Naive thymus-derived CD4-positive, alpha-beta T cell (primary cell): ENCODE data around the gene OVCA2. TPM values are rescaled to one million over a fixed set of nuclear protein-coding genes. Genes with fewer than 3 reads are reported as not detected.

ENCODE experiments used
- ATAC-seq: fragments of 150-1000 bp; cut with Tn5 transposase; 2 replicates; pipeline ENCODE4 v1.10.0; 2021; ENCODE audit warnings: mild to moderate bottlenecking, moderate library complexity
- CTCF ChIA-PET: fragments of 350-600 bp; sonication (Branson Sonifier 250); formaldehyde crosslinking; loops from one replicate; lab custom pipeline; 2021; ENCODE audit warnings: antibody characterized with exemption; lab: Charles Lee
- POLR2A ChIA-PET: fragments of 350-600 bp; sonication (Branson Sonifier 250); formaldehyde crosslinking; loops from one replicate; lab custom pipeline; 2021; ENCODE audit warnings: antibody characterized with exemption, inconsistent platforms; lab: Charles Lee
- DNase-seq, 9 donors: peaks; one replicate each; pipeline versions ENCODE4 v3.0.0 to v3.0.0-alpha.2; 2020 to 2022; ENCODE audit warnings: mixed read lengths in 1 of 9
- H3K27ac ChIP-seq: one replicate; pipeline ENCODE4 v1.7.0; 2013; ENCODE audit warnings: mild to moderate bottlenecking, low read depth, low read length, moderate library complexity
- H3K27me3 ChIP-seq, 2 donors: one replicate each; pipeline ENCODE4 v1.7.0; 2013; ENCODE audit warnings: low read length in 2 of 2, mild to moderate bottlenecking in 2 of 2, moderate library complexity in 2 of 2; ENCODE audit not compliant: control insufficient read depth in 2 of 2, insufficient read depth in 2 of 2
- H3K36me3 ChIP-seq, 3 experiments: 1 replicate in 2 of 3; 2 replicates in 1 of 3; pipeline ENCODE4 v1.7.0; 2013; ENCODE audit warnings: low read length in 3 of 3, mild to moderate bottlenecking in 3 of 3, moderate library complexity in 1 of 3; ENCODE audit not compliant: insufficient read depth in 3 of 3, control insufficient read depth in 2 of 3
- H3K4me1 ChIP-seq, 2 donors: one replicate each; pipeline ENCODE4 v1.7.0; 2013; ENCODE audit warnings: low read length in 2 of 2, mild to moderate bottlenecking in 2 of 2, moderate library complexity in 1 of 2; ENCODE audit not compliant: control insufficient read depth in 2 of 2, insufficient read depth in 2 of 2
- H3K4me3 ChIP-seq: 2 replicates; pipeline ENCODE4 v1.7.0; 2013; ENCODE audit warnings: mild to moderate bottlenecking, low read length
- H3K9me3 ChIP-seq, 3 experiments: 1 replicate in 2 of 3; 2 replicates in 1 of 3; pipeline ENCODE4 v1.7.0; 2013; ENCODE audit warnings: low read length in 3 of 3; ENCODE audit not compliant: control insufficient read depth in 2 of 3
- H3K27ac Mint-ChIP-seq, 9 donors: one replicate each; pipeline ENCODE4 v1.8.0; 2020 to 2022; ENCODE audit warnings: mixed read lengths in 9 of 9, mild to moderate bottlenecking in 8 of 9, moderate library complexity in 5 of 9, inconsistent platforms in 2 of 9
- H3K27me3 Mint-ChIP-seq, 5 donors: one replicate each; pipeline ENCODE4 v1.8.0; 2021 to 2022; ENCODE audit warnings: mixed read lengths in 5 of 5, mild to moderate bottlenecking in 1 of 5
- H3K36me3 Mint-ChIP-seq, 5 donors: one replicate each; pipeline ENCODE4 v1.8.0; 2020 to 2022; ENCODE audit warnings: mixed read lengths in 5 of 5, mild to moderate bottlenecking in 3 of 5, inconsistent platforms in 1 of 5
- H3K4me1 Mint-ChIP-seq, 7 donors: one replicate each; pipeline ENCODE4 v1.8.0; 2020 to 2022; ENCODE audit warnings: mixed read lengths in 7 of 7, mild to moderate bottlenecking in 3 of 7, inconsistent platforms in 1 of 7
- H3K4me3 Mint-ChIP-seq, 10 donors: one replicate each; pipeline ENCODE4 v1.8.0; 2020 to 2022; ENCODE audit warnings: mild to moderate bottlenecking in 10 of 10, mixed read lengths in 10 of 10, moderate library complexity in 6 of 10, inconsistent platforms in 2 of 10
- H3K9me3 Mint-ChIP-seq, 11 donors: one replicate each; pipeline ENCODE4 v1.8.0; 2020 to 2022; ENCODE audit warnings: mixed read lengths in 11 of 11, mild to moderate bottlenecking in 4 of 11, inconsistent platforms in 1 of 11, moderate library complexity in 1 of 11
- intact Hi-C, 2 donors: fragments of 100-400 bp; cut with micrococcal nuclease; formaldehyde crosslinking; loops; one replicate each; pipeline ENCODE4 v1.15.1; 2023
- polyA plus RNA-seq, 2 donors: library from polyadenylated mRNA; unstranded; fragments of 300-500 nt; fragmentation: Illumina TruSeq; gene quantifications; one replicate each; pipeline ENCODE4 v1.2.3, GENCODE V29; 2021
- total RNA-seq, 6 experiments: library from RNA in 5 of 6; stranded (reverse) in 5 of 6; gene quantifications; 1 replicate in 5 of 6; 2 replicates in 1 of 6; pipeline ENCODE4 v1.2.3 and lab custom pipeline; 2021 to 2026

The OVCA2 gene
- total and polyA plus RNA-seq, 7 experiments from 2014 or later: 24.5 to 65.5 (median 34.0) TPM

DNA sequence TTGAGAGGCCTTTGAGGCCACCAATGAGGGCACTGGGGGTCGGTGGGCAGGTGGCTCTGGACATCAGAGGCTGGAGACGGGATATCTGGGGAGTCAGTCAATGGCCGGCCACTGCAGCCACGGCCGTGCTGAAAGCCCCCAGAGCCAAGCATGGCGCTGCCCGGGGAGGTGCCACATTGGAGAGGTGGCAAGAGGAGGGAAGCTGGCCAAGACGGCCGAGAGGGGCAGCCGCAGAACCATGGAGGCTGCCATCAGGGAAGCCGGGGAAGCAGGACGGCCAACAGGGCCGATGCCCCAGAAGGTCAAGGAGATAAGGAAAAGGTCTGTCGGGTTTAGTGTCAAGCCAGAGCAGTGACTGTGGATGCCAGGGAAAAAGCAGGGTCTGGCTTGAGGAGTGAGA is 26.5 kb upstream of the OVCA2 start:
- ChIA-PET POLR2A (no interaction called here), CTCF (no interaction called here)
- Histone ChIP-seq H3K4me3 (no peak overlapping the region), H3K9me3 (no peaks in the 10 kb centered on the region), H3K27ac (no peak overlapping the region), H3K27me3 (no peaks in the 10 kb centered on the region), H3K4me1 (no peaks in the 10 kb centered on the region), H3K36me3 (no peaks in the 10 kb centered on the region)
- Mint-ChIP-seq H3K9me3 (no peaks in the 10 kb centered on the region), H3K27me3 (peaks cover 7 to 40% (median 17%) of the 10 kb centered on the region in 5 donors), H3K4me1 (peaks cover 0 to 4% (median 0%) of the 10 kb centered on the region in 7 donors), H3K4me3 (no peak overlapping the region), H3K27ac (no peak overlapping the region), H3K36me3 (peaks cover 0 to 3% (median 0%) of the 10 kb centered on the region in 5 donors)
- DNase-seq (no peak), ATAC-seq (no peak)
- intact Hi-C loops: no loop called here

DNA sequence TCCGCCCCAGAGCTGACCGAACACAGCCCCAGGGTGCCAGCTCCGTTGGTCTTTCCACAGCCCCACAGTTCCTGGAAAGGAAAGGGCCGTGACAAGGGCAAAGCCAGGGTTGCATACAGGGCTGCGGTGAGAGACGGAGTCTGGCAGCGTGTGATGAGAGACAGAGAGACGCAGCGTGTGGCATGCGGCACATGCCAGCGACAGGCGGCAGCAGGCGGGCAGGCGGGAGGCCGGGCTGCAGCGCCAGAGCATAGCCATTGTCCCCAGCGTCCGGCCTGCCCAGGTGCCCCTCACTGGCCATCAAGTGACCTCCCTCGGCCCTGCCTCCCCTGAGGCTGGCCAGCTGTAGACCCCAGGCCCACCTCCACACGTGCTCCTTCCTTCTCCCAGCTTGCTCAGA is 25.3 kb upstream of the OVCA2 start:
- Histone ChIP-seq H3K27ac (no peak overlapping the region), H3K9me3 (no peaks in the 10 kb centered on the region), H3K4me3 (no peak overlapping the region), H3K4me1 (no peaks in the 10 kb centered on the region), H3K36me3 (no peaks in the 10 kb centered on the region), H3K27me3 (no peaks in the 10 kb centered on the region)
- intact Hi-C loops: no loop called here
- CTCF ChIA-PET: no interaction called here
- no peak overlapping the region for H3K4me3 Mint-ChIP-seq
- H3K27me3 Mint-ChIP-seq: peaks cover 7 to 49% (median 18%) of the 10 kb centered on the region in 5 donors
- no peak overlapping the region for H3K27ac Mint-ChIP-seq
- ATAC-seq (no peak), DNase-seq (no peak)
- H3K4me1 Mint-ChIP-seq: peaks cover 0 to 10% (median 0%) of the 10 kb centered on the region in 7 donors
- H3K9me3 Mint-ChIP-seq: no peaks in the 10 kb centered on the region
- peaks cover 0 to 3% (median 0%) of the 10 kb centered on the region in 5 donors for H3K36me3 Mint-ChIP-seq
- POLR2A ChIA-PET: no interaction called here

DNA sequence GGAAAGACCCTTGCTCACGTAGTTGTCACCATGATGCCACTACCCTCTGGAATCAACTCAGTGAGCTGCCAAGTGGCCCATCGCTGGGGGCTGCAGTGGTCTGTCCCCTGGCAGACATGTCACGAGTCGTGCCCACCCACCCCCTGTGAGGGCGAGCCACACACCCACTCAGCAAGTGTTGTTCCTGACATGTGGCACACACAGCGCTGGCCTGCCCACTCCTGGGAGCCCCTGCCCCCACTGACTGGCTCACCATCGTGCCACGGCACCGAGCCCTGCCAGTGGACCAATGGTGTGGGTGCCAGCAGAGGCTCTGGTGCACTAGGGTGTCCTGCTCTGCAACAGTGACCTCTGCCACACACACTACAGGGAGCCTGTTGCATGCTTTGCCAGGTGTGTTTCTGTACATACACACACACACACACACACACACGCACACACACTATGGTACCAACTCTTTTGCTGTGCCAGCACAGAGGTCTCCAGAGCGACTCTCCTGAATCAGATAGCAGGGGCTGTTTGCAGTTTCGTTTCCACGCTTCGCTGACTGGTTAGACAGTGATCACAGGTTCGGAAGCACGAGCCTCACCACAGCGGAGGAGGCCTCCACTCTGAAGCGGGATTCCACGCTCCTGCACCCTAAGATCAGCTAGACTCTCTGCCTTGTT is 24.4 kb upstream of the OVCA2 start:
- Histone ChIP-seq H3K4me1 (peaks cover 0 to 2% of the 10 kb centered on the region in 2 donors), H3K36me3 (no peaks in the 10 kb centered on the region), H3K9me3 (no peaks in the 10 kb centered on the region), H3K4me3 (no peak overlapping the region), H3K27me3 (no peaks in the 10 kb centered on the region), H3K27ac (no peak overlapping the region)
- Mint-ChIP-seq H3K27me3 (peaks cover 7 to 48% (median 17%) of the 10 kb centered on the region in 5 donors), H3K4me1 (peaks cover 0 to 6% (median 1%) of the 10 kb centered on the region in 7 donors), H3K4me3 (no peak overlapping the region), H3K36me3 (peaks cover 0 to under 1% (median 0%) of the 10 kb centered on the region in 5 donors), H3K9me3 (no peaks in the 10 kb centered on the region), H3K27ac (no peak overlapping the region)
- intact Hi-C loops: no loop called here
- ChIA-PET POLR2A (no interaction called here), CTCF (no interaction called here)
- no peak for DNase-seq
- ATAC-seq: no peak

DNA sequence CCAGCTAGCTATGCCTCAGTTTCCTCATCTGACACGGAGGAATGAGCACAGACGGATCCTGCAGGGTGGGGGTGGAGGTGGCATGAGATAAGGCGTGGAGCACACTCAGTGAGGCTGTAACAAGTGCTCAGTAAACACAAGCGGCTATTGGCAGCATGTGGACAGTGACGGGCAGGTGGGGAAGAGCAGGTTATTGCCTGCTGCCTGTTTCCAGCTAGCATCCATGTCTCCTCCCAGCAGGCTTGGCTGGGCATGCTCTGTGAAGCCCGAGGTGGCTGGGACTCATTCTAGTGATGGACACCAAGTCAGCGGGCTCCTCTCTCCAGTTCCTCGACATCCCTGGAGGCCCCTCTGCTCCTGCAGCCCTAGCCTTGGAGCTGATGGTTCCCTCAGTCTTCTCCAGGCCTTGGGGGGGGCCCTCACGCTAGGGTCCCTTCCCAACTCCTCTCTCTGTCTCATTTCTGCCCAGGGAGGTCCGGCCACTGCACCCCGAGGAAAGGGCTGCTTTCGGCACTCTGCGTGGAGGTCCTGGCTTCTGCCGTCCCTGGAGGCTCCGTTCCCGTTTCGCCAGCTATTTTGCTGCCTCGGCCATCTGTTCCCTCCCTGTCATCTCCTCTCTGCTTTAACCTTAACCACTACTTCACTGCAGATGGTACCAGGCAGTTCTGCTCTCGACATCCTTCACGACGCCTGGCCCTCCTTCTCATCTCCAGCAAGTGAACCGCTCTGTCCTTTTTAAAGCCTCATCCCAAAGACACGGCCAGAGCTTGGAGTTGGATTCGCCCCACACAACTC is 22.9 kb upstream of the OVCA2 start:
- Mint-ChIP-seq H3K4me1 (peaks cover 0 to 14% (median 12%) of the 10 kb centered on the region in 7 donors), H3K9me3 (no peaks in the 10 kb centered on the region), H3K36me3 (no peaks in the 10 kb centered on the region), H3K27ac (no peak overlapping the region), H3K27me3 (peaks cover 7 to 54% (median 10%) of the 10 kb centered on the region in 5 donors), H3K4me3 (no peak overlapping the region)
- ChIA-PET POLR2A (no interaction called here), CTCF (interaction anchor here (1.2 kb wide), 1 partner anchor 21 kb away, joined by 3 read pairs; no protein-coding TSS in a partner anchor)
- DNase-seq (no peak), ATAC-seq (no peak)
- Histone ChIP-seq H3K9me3 (no peaks in the 10 kb centered on the region), H3K4me3 (no peak overlapping the region), H3K36me3 (no peaks in the 10 kb centered on the region), H3K27me3 (peaks cover 0 to 3% of the 10 kb centered on the region in 2 donors), H3K4me1 (peaks cover 0 to 12% of the 10 kb centered on the region in 2 donors), H3K27ac (no peak overlapping the region)
- intact Hi-C loops: no loop called here

DNA sequence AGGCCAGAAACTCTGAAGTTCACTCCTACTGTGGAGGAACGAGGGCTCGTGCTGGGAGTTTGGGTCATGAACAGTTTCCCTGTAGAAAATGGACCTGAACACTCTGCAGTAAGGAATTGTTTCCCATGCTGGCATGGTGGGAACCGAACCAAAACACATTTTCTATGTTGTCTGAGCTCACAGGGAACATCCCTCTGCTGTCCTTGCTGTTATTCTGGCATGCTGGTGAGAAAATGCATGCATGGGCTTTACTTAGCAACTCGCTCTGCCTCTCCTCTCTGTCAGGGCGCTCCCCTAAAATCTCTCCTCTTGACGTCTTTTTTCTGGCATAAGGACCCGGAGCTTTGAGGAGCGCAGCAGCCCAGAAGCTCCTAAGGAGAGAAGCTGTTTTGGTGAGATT is 22.1 kb upstream of the OVCA2 start:
- Mint-ChIP-seq H3K9me3 (no peaks in the 10 kb centered on the region), H3K27me3 (peaks cover 6 to 51% (median 10%) of the 10 kb centered on the region in 5 donors), H3K4me3 (no peak overlapping the region), H3K4me1 (peaks cover 0 to 16% (median 12%) of the 10 kb centered on the region in 7 donors), H3K36me3 (no peaks in the 10 kb centered on the region), H3K27ac (no peak overlapping the region)
- Histone ChIP-seq H3K27me3 (peaks cover 3 to 6% of the 10 kb centered on the region in 2 donors), H3K27ac (no peak overlapping the region), H3K4me3 (no peak overlapping the region), H3K9me3 (no peaks in the 10 kb centered on the region), H3K4me1 (peaks cover 6 to 12% of the 10 kb centered on the region in 2 donors), H3K36me3 (no peaks in the 10 kb centered on the region)
- POLR2A ChIA-PET: no interaction called here
- CTCF ChIA-PET: interaction anchor here (0.6 to 1.2 kb wide), 2 partner anchors 21 to 259 kb away, joined by 3 read pairs; no protein-coding TSS in a partner anchor
- DNase-seq: no peak
- intact Hi-C loops: loop anchor here in 1 of 2 donors (10.0 kb wide), 1 partner anchor 145 kb away; no protein-coding TSS in a partner anchor
- no peak for ATAC-seq

DNA sequence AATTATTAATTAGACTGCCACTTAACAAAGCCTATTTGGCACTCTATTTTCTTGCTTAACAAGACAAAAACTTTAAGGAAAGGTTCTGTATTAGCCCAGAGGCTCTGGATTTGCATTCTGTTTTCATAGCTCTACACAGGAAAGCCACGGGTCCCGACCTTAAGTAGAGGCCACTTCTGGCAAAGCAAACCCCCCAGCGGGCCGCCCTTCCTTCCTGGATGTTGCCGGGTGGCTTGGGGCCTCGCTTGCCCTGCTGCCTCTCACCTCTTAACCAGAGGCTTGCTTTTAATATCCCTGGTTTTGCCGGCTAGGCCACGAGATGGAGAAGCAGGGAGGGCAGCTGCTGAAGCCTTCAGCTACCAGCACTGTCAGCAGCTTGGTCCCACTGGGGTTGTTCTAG is 21.1 kb upstream of the OVCA2 start:
- H3K4me1 Mint-ChIP-seq: peaks cover 4 to 16% (median 12%) of the 10 kb centered on the region in 7 donors
- no peaks in the 10 kb centered on the region for H3K36me3 Mint-ChIP-seq
- intact Hi-C loops: loop anchor here in 1 of 2 donors (10.0 kb wide), 1 partner anchor 146 kb away; no protein-coding TSS in a partner anchor
- DNase-seq: no peak
- H3K27me3 Mint-ChIP-seq: peaks cover 4 to 56% (median 7%) of the 10 kb centered on the region in 5 donors
- POLR2A ChIA-PET: no interaction called here
- H3K9me3 Mint-ChIP-seq: no peaks in the 10 kb centered on the region
- no peaks in the 10 kb centered on the region for H3K36me3 ChIP-seq
- peak overlapping the region in 1 of 9 donors; percentile 55 for H3K27ac Mint-ChIP-seq
- H3K4me1 ChIP-seq: peaks cover 7 to 14% of the 10 kb centered on the region in 2 donors
- no peak for ATAC-seq
- CTCF ChIA-PET: interaction anchor here (0.5 kb wide), 1 partner anchor 34 kb away, joined by 6 read pairs; no protein-coding TSS in a partner anchor
- no peaks in the 10 kb centered on the region for H3K9me3 ChIP-seq
- H3K4me3 ChIP-seq: no peak overlapping the region
- H3K27me3 ChIP-seq: peaks cover 3 to 6% of the 10 kb centered on the region in 2 donors
- no peak overlapping the region for H3K4me3 Mint-ChIP-seq
- H3K27ac ChIP-seq: no peak overlapping the region
